Aorta (tissue), 5 donors: ENCODE data around the gene PLD1. TPM values are rescaled to one million over a fixed set of nuclear protein-coding genes. Genes with fewer than 3 reads are reported as not detected.
"Not testable (repeated sequence)": the region's sequence is repeated elsewhere in the genome, so short reads cannot be mapped to it uniquely, and the experiment has no call there.

Experiments used
- ATAC-seq: fragments of 200-7000 bp; cut with Tn5 transposase; one replicate; pipeline ENCODE4 v1.9.1; 2022; ENCODE audit warnings: moderate library complexity; ENCODE audit not compliant: low FRiP score
- DNase-seq, 2 donors: peaks; one replicate each; pipeline ENCODE4 v3.0.0-alpha.2; 2020
- H3K27ac ChIP-seq, 2 donors: one replicate each; pipeline ENCODE4 v1.5.1; 2013; ENCODE audit warnings: low read length in 2 of 2, mild to moderate bottlenecking in 2 of 2, moderate library complexity in 2 of 2, control low read depth in 1 of 2, inconsistent platforms in 1 of 2, low read depth in 1 of 2
- H3K27me3 ChIP-seq, 2 donors: one replicate each; pipeline ENCODE4 v1.6.1; 2013; ENCODE audit warnings: control low read depth in 1 of 2, low read length in 1 of 2, mild to moderate bottlenecking in 1 of 2, moderate library complexity in 1 of 2; ENCODE audit not compliant: insufficient read depth in 2 of 2, control insufficient read depth in 1 of 2
- H3K36me3 ChIP-seq, 2 donors: one replicate each; pipeline ENCODE4 v1.6.1; 2013; ENCODE audit warnings: control low read depth in 1 of 2, low read length in 1 of 2, mild to moderate bottlenecking in 1 of 2; ENCODE audit not compliant: insufficient read depth in 2 of 2, control insufficient read depth in 1 of 2
- H3K4me1 ChIP-seq, 2 donors: one replicate each; pipeline ENCODE4 v1.6.1; 2013; ENCODE audit warnings: low read length in 2 of 2, control low read depth in 1 of 2, mild to moderate bottlenecking in 1 of 2, moderate library complexity in 1 of 2; ENCODE audit not compliant: insufficient read depth in 2 of 2, control insufficient read depth in 1 of 2
- H3K4me3 ChIP-seq, 2 donors: one replicate each; pipeline ENCODE4 v1.5.1; 2013; ENCODE audit warnings: low read length in 2 of 2, control low read depth in 1 of 2, mild to moderate bottlenecking in 1 of 2
- H3K9me3 ChIP-seq: one replicate; pipeline ENCODE4 v1.6.1; 2013; ENCODE audit warnings: mild to moderate bottlenecking, low read length; ENCODE audit not compliant: control insufficient read depth
- WGBS, 2 donors: extraction: QIAGEN DNeasy Blood & Tissue Kit; methylation state at CpG; one replicate each; pipeline ENCODE4 v1.1.7; 2013; 5-methylcytosine and 5-hydroxymethylcytosine counted together
- intact Hi-C, 2 donors: fragments of 100-400 bp; cut with DNase I; formaldehyde crosslinking; loops; one replicate each; pipeline versions ENCODE4 v1.14.2 to v1.15.0; 2022
- polyA plus RNA-seq, 2 donors: library from polyadenylated mRNA; stranded (reverse); fragments of 200-250 nt; gene quantifications; one replicate each; pipeline ENCODE4 v1.2.3, GENCODE V29; 2013
- total RNA-seq, 2 donors: library from RNA; stranded (reverse); fragmentation: NEBNext Ultra II Directional; extraction: Animal tissue kit (Norgen Biotek cat#: 25700); gene quantifications; one replicate each; pipeline ENCODE4 v1.2.1, GENCODE V29; 2021
- donor health status: healthy with polysubstance abuse.
- donor health status: Bipolar disorder and iron deficiency.
- donor health status: DM: no; HTN: no; CAD: no.
- donor health status: DM: no; HTN: no; CAD: no.
- donor health status: DM: yes; HTN: yes; CAD: no.

Gene PLD1
- total and polyA plus RNA-seq, 4 donors = 19.1 to 41.3 (median 25.6) TPM

- 89 to 93% methylated on average over 11 of the region's 11 CpGs for WGBS, 2 donors
- H3K9me3 ChIP-seq, intact Hi-C loops: not testable (repeated sequence)
Measured at GRCh38 chr3:171746320-171747222, 63.7 kb downstream of the PLD1 start.

GRCh38 chr3:171745577-171746319 is 64.5 kb downstream of the PLD1 start:
- Histone ChIP-seq H3K36me3 (no peaks in the 10 kb centered on the region), H3K27ac (no peak overlapping the region), H3K4me1 (peaks cover 2 to 3% of the 10 kb centered on the region in 2 donors), H3K27me3 (no peaks in the 10 kb centered on the region), H3K9me3 (no peaks in the 10 kb centered on the region), H3K4me3 (no peak overlapping the region)
- ATAC-seq = no peak
- peak in 1 of 2 donors; percentile 72 for DNase-seq
- intact Hi-C loops = no loop called here
- 93 to 96% methylated on average over 34 to 40 of the region's 40 CpGs for WGBS, 2 donors

More at GRCh38 chr3:171746320-171747222, 63.7 kb downstream of the PLD1 start:
- not testable (repeated sequence) for H3K4me3 ChIP-seq, ATAC-seq, H3K36me3 ChIP-seq, H3K4me1 ChIP-seq, DNase-seq, H3K27ac ChIP-seq, H3K27me3 ChIP-seq

GRCh38 chr3:171744158-171744741 is 66.0 kb downstream of the PLD1 start:
- no peak overlapping the region for H3K27ac ChIP-seq
- intact Hi-C loops = no loop called here
- H3K9me3 ChIP-seq = no peaks in the 10 kb centered on the region
- H3K27me3 ChIP-seq = no peaks in the 10 kb centered on the region
- WGBS, 2 donors = 41 to 48% methylated on average over 5 of the region's 5 CpGs
- DNase-seq = no peak
- H3K4me3 ChIP-seq = no peak overlapping the region
- peaks cover 2 to 3% of the 10 kb centered on the region in 2 donors for H3K4me1 ChIP-seq
- no peak for ATAC-seq
- no peaks in the 10 kb centered on the region for H3K36me3 ChIP-seq

GRCh38 chr3:171743327-171744157 is 66.7 kb downstream of the PLD1 start:
- H3K4me1 ChIP-seq = peaks cover 4 to 6% of the 10 kb centered on the region in 2 donors
- H3K27me3 ChIP-seq = no peaks in the 10 kb centered on the region
- no peak for DNase-seq
- H3K9me3 ChIP-seq = no peaks in the 10 kb centered on the region
- H3K36me3 ChIP-seq = no peaks in the 10 kb centered on the region
- intact Hi-C loops = no loop called here
- no peak overlapping the region for H3K27ac ChIP-seq
- 68 to 73% methylated on average over 10 of the region's 10 CpGs for WGBS, 2 donors
- ATAC-seq = no peak
- H3K4me3 ChIP-seq = no peak overlapping the region

- H3K27ac ChIP-seq = no peak overlapping the region
- DNase-seq = no peak
- H3K4me1 ChIP-seq = peaks cover 3 to 6% of the 10 kb centered on the region in 2 donors
- peaks cover 0 to 2% of the 10 kb centered on the region in 2 donors for H3K36me3 ChIP-seq
- intact Hi-C loops = no loop called here
- 71 to 76% methylated on average over 2 of the region's 2 CpGs for WGBS, 2 donors
- no peaks in the 10 kb centered on the region for H3K9me3 ChIP-seq
- no peak for ATAC-seq
- no peak overlapping the region for H3K4me3 ChIP-seq
- H3K27me3 ChIP-seq = no peaks in the 10 kb centered on the region
Measured at GRCh38 chr3:171741377-171741776, 68.9 kb downstream of the PLD1 start.

GRCh38 chr3:171736556-171736955 is 73.7 kb downstream of the PLD1 start:
- Histone ChIP-seq H3K36me3 (peaks cover 0 to 4% of the 10 kb centered on the region in 2 donors), H3K4me1 (peaks cover 4 to 6% of the 10 kb centered on the region in 2 donors), H3K27ac (no peak overlapping the region), H3K9me3 (no peaks in the 10 kb centered on the region), H3K4me3 (no peak overlapping the region), H3K27me3 (no peaks in the 10 kb centered on the region)
- whole genome bisulfite sequencing, 2 donors = 96 to 97% methylated on average over 2 of the region's 2 CpGs
- DNase-seq (no peak), ATAC-seq (no peak)
- intact Hi-C loops = no loop called here

- peaks cover 0 to 4% of the 10 kb centered on the region in 2 donors for H3K36me3 ChIP-seq
- H3K27ac ChIP-seq = no peak overlapping the region
- no peak overlapping the region for H3K4me3 ChIP-seq
- DNase-seq (no peak), ATAC-seq (no peak)
- intact Hi-C loops = no loop called here
- H3K27me3 ChIP-seq = no peaks in the 10 kb centered on the region
- peaks cover 4 to 7% of the 10 kb centered on the region in 2 donors for H3K4me1 ChIP-seq
- H3K9me3 ChIP-seq = no peaks in the 10 kb centered on the region
Measured at GRCh38 chr3:171733561-171733960, 76.7 kb downstream of the PLD1 start.

GRCh38 chr3:171732756-171733155 is 77.5 kb downstream of the PLD1 start:
- Histone ChIP-seq H3K9me3 (no peaks in the 10 kb centered on the region), H3K36me3 (peaks cover 0 to 4% of the 10 kb centered on the region in 2 donors), H3K4me3 (no peak overlapping the region), H3K4me1 (peaks cover 4 to 5% of the 10 kb centered on the region in 2 donors), H3K27ac (no peak overlapping the region), H3K27me3 (no peaks in the 10 kb centered on the region)
- intact Hi-C loops = no loop called here
- DNase-seq (no peak), ATAC-seq (no peak)
- 78 to 92% methylated on average over 3 of the region's 3 CpGs for WGBS, 2 donors
